CD4-positive, CD25-positive, alpha-beta regulatory T cell (primary cell): ENCODE results near the gene PRELP. TPM values are rescaled to one million over a fixed set of nuclear protein-coding genes. Genes with fewer than 3 reads are reported as not detected.
A peak's percentile ranks its signal among the peaks of the same experiment; 100 is the strongest.

Experiments used
- ATAC-seq, 2 donors: fragments of 150-1000 bp; cut with Tn5 transposase; one replicate each; pipeline ENCODE4 v1.10.0; 2021; ENCODE audit warnings: low read depth in 2 of 2, moderate number of reproducible peaks in 2 of 2, moderate library complexity in 1 of 2
- DNase-seq, 3 donors: peaks; one replicate each; pipeline versions ENCODE4 v3.0.0 to v3.0.0-alpha.2; 2012 to 2022; ENCODE audit warnings: mixed read lengths in 1 of 3
- H3K27ac ChIP-seq: one replicate; pipeline ENCODE4 v1.7.0; 2013; ENCODE audit warnings: mild to moderate bottlenecking, low read length; ENCODE audit not compliant: insufficient read depth, poor library complexity, severe bottlenecking
- H3K27me3 ChIP-seq: one replicate; pipeline ENCODE4 v1.7.0; 2013; ENCODE audit warnings: low read length; ENCODE audit not compliant: control insufficient read depth, insufficient read depth
- H3K36me3 ChIP-seq: one replicate; pipeline ENCODE4 v1.7.0; 2013; ENCODE audit warnings: mild to moderate bottlenecking, low read length, moderate library complexity; ENCODE audit not compliant: control insufficient read depth, insufficient read depth
- H3K4me1 ChIP-seq: 2 replicates; pipeline ENCODE4 v1.7.0; 2013; ENCODE audit warnings: mild to moderate bottlenecking, low read length; ENCODE audit not compliant: insufficient read depth, control insufficient read depth, poor library complexity, severe bottlenecking
- H3K4me3 ChIP-seq: one replicate; pipeline ENCODE4 v1.7.0; 2013; ENCODE audit warnings: low read depth, mild to moderate bottlenecking, low read length, moderate library complexity
- H3K9me3 ChIP-seq, 2 experiments: 1 replicate in 1 of 2; 2 replicates in 1 of 2; pipeline ENCODE4 v1.7.0; 2013; ENCODE audit warnings: low read length in 2 of 2, mild to moderate bottlenecking in 1 of 2, moderate library complexity in 1 of 2; ENCODE audit not compliant: control insufficient read depth in 2 of 2
- H3K27ac Mint-ChIP-seq, 3 donors: one replicate each; pipeline ENCODE4 v1.8.0; 2020 to 2022; ENCODE audit warnings: mild to moderate bottlenecking in 3 of 3, mixed read lengths in 3 of 3, moderate library complexity in 2 of 3
- H3K27me3 Mint-ChIP-seq: one replicate; pipeline ENCODE4 v1.8.0; 2022; ENCODE audit warnings: mild to moderate bottlenecking, mixed read lengths
- H3K36me3 Mint-ChIP-seq: one replicate; pipeline ENCODE4 v1.8.0; 2020; ENCODE audit warnings: mixed read lengths
- H3K4me1 Mint-ChIP-seq, 4 donors: one replicate each; pipeline ENCODE4 v1.8.0; 2020 to 2022; ENCODE audit warnings: mixed read lengths in 4 of 4, mild to moderate bottlenecking in 1 of 4
- H3K4me3 Mint-ChIP-seq, 4 donors: one replicate each; pipeline ENCODE4 v1.8.0; 2020 to 2022; ENCODE audit warnings: mild to moderate bottlenecking in 4 of 4, mixed read lengths in 4 of 4, moderate library complexity in 3 of 4
- H3K9me3 Mint-ChIP-seq, 7 donors: one replicate each; pipeline ENCODE4 v1.8.0; 2020 to 2022; ENCODE audit warnings: mixed read lengths in 7 of 7, mild to moderate bottlenecking in 3 of 7, moderate library complexity in 2 of 7
- polyA plus RNA-seq, 4 donors: library from polyadenylated mRNA; unstranded; fragments of 300-500 nt; fragmentation: Illumina TruSeq; gene quantifications; one replicate each; pipeline ENCODE4 v1.2.3, GENCODE V29; 2021
- total RNA-seq: library from RNA; stranded (reverse); gene quantifications from one replicate; pipeline ENCODE4 v1.2.3, GENCODE V29; 2022

PRELP gene
- total and polyA plus RNA-seq, 5 donors from 2014 or later = not detected

GRCh38 chr1:203536980-203537455 is 61.4 kb downstream of the PRELP start:
- DNase-seq (no peak), ATAC-seq (no peak)
- H3K4me3 Mint-ChIP-seq = no peak overlapping the region
- no peaks in the 10 kb centered on the region for H3K4me1 Mint-ChIP-seq
- Histone ChIP-seq H3K36me3 (no peaks in the 10 kb centered on the region), H3K4me1 (no peaks in the 10 kb centered on the region), H3K9me3 (no peaks in the 10 kb centered on the region), H3K27ac (no peak overlapping the region), H3K27me3 (no peaks in the 10 kb centered on the region), H3K4me3 (no peak overlapping the region)
- H3K36me3 Mint-ChIP-seq = no peaks in the 10 kb centered on the region
- H3K27me3 Mint-ChIP-seq = peaks cover 12% of the 10 kb centered on the region
- no peaks in the 10 kb centered on the region for H3K9me3 Mint-ChIP-seq
- peak overlapping the region in 1 of 3 donors; percentile 12 for H3K27ac Mint-ChIP-seq

- no peak overlapping the region for H3K27ac ChIP-seq
- no peaks in the 10 kb centered on the region for H3K9me3 Mint-ChIP-seq
- peak overlapping the region in 1 of 3 donors; percentile 42 for H3K27ac Mint-ChIP-seq
- H3K36me3 Mint-ChIP-seq = no peaks in the 10 kb centered on the region
- H3K4me3 ChIP-seq = no peak overlapping the region
- H3K4me1 Mint-ChIP-seq = no peaks in the 10 kb centered on the region
- ATAC-seq (no peak), DNase-seq (no peak)
- no peaks in the 10 kb centered on the region for H3K4me1 ChIP-seq
- H3K27me3 Mint-ChIP-seq = peaks cover 9% of the 10 kb centered on the region
- no peaks in the 10 kb centered on the region for H3K27me3 ChIP-seq
- no peak overlapping the region for H3K4me3 Mint-ChIP-seq
- no peaks in the 10 kb centered on the region for H3K9me3 ChIP-seq
- H3K36me3 ChIP-seq = no peaks in the 10 kb centered on the region
These were observed 62.3 kb downstream of the PRELP start for GRCh38 chr1:203537806-203538464.

GRCh38 chr1:203538726-203539125 is 63.1 kb downstream of the PRELP start:
- H3K9me3 Mint-ChIP-seq = no peaks in the 10 kb centered on the region
- Histone ChIP-seq H3K4me3 (no peak overlapping the region), H3K27ac (no peak overlapping the region), H3K27me3 (no peaks in the 10 kb centered on the region), H3K4me1 (no peaks in the 10 kb centered on the region), H3K9me3 (no peaks in the 10 kb centered on the region), H3K36me3 (no peaks in the 10 kb centered on the region)
- H3K36me3 Mint-ChIP-seq = no peaks in the 10 kb centered on the region
- H3K27ac Mint-ChIP-seq = no peak overlapping the region
- ATAC-seq = no peak
- DNase-seq = no peak
- no peaks in the 10 kb centered on the region for H3K4me1 Mint-ChIP-seq
- peaks cover 9% of the 10 kb centered on the region for H3K27me3 Mint-ChIP-seq
- no peak overlapping the region for H3K4me3 Mint-ChIP-seq

GRCh38 chr1:203539831-203540546 is 64.4 kb downstream of the PRELP start:
- Mint-ChIP-seq H3K36me3 (no peaks in the 10 kb centered on the region), H3K27me3 (peaks cover 9% of the 10 kb centered on the region), H3K27ac (no peak overlapping the region), H3K4me3 (no peak overlapping the region), H3K9me3 (no peaks in the 10 kb centered on the region), H3K4me1 (no peaks in the 10 kb centered on the region)
- H3K4me3 ChIP-seq = no peak overlapping the region
- H3K4me1 ChIP-seq = no peaks in the 10 kb centered on the region
- H3K36me3 ChIP-seq = no peaks in the 10 kb centered on the region
- H3K27me3 ChIP-seq = no peaks in the 10 kb centered on the region
- no peak for DNase-seq
- H3K27ac ChIP-seq = no peak overlapping the region
- no peaks in the 10 kb centered on the region for H3K9me3 ChIP-seq
- ATAC-seq = no peak

Other genes starting within 250 kb of the PRELP start
- gene CHIT1, start 246.1 kb upstream of the PRELP start, total RNA-seq = 0.17 TPM
- not detected for gene CHIT1, start 246.1 kb upstream of the PRELP start, polyA plus RNA-seq
- gene BTG2, start 170.3 kb upstream of the PRELP start, total RNA-seq = 1,002 TPM
- 100 to 1,000 TPM; 153 to 176 (median 165) TPM for gene BTG2, start 170.3 kb upstream of the PRELP start, polyA plus RNA-seq
- gene FMOD, start 124.7 kb upstream of the PRELP start, total RNA-seq = not detected
- gene FMOD, start 124.7 kb upstream of the PRELP start, polyA plus RNA-seq = not detected
- not detected for gene OPTC, start 18.3 kb downstream of the PRELP start, total RNA-seq
- gene OPTC, start 18.3 kb downstream of the PRELP start, polyA plus RNA-seq = not detected
- 149 TPM for gene ATP2B4, start 151.0 kb downstream of the PRELP start, total RNA-seq
- 10 to 100 TPM; 25.8 to 39.6 (median 31.7) TPM for gene ATP2B4, start 151.0 kb downstream of the PRELP start, polyA plus RNA-seq